PC-9 (cell line): ENCODE results near the gene MALSU1.

Source experiments
- CTCF ChIP-seq: fragments of 200-600 bp; sonication (generic); conservative IDR thresholded peaks from 2 replicates; pipeline ENCODE4 v1.6.1; 2017; ENCODE audit warnings: mixed run types, antibody characterized with exemption, mild to moderate bottlenecking, moderate library complexity
- EZH2 ChIP-seq: fragments of 200-600 bp; sonication (generic); IDR thresholded peaks from 2 replicates; pipeline ENCODE4 v1.8.0; 2017; ENCODE audit warnings: antibody characterized with exemption, low read depth

GRCh38 chr7:23275912-23276311, 23.2 kb upstream of the MALSU1 start:
- TF ChIP-seq CTCF (no peak), EZH2 (no peak)
